ACHN (cell line): ENCODE measurements around the gene SLK.

Experiments
- DNase-seq: peaks from one replicate; pipeline ENCODE4 v3.0.0-alpha.2; 2015
- in situ Hi-C: cut with HindIII; loops from 2 replicates; pipeline ENCODE4 v1.10.0; 2017; ENCODE audit warnings: low sequenced_read_pairs, low pct_ligation_motif_present, low pct_unique_long_range_greater_than_20kb

SLK gene

GRCh38 chr10:104040382-104040781 lies 73.4 kb downstream of the SLK start:
- DNase-seq, result no peak
- in situ Hi-C loops, result no loop called here

GRCh38 chr10:104040862-104041789 lies 74.2 kb downstream of the SLK start:
- in situ Hi-C loops, result no loop called here
- DNase-seq, result no peak

DNA sequence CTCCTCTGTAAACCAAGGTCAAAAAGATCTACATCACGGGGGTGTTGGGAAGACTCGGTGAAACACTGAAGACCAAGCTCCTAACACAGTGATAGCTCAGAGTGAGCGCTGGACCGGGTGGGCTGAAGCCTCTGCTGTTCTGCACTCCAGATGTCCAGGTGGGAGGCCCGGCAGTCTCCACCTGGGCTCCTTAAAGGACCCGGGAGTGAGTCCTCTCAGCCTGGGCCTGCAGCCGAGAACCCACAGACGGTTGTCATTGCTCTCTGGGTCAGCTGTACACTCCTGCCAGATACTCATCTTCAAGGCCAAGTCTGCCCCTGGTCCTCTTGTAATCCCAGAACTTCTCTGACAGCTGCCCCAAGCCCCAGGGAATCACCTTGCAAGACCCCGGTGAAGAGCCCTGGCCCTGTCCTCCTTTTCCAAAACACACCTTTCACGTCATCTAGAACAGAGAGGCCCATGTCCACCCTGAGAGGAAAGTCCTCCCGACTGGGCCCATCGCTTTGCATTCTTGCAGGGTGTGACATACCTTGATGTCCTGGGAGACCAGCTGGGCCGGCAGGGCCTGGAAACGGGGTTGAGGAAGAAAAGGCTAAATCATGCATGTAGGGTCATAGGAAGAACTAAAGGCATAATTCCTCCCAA lies 75.1 kb downstream of the SLK start:
- in situ Hi-C loops, result no loop called here
- no peak for DNase-seq

- in situ Hi-C loops, result no loop called here
- no peak for DNase-seq
These were observed 76.4 kb downstream of the SLK start for GRCh38 chr10:104043185-104043830.

GRCh38 chr10:104043854-104044253 lies 76.9 kb downstream of the SLK start:
- in situ Hi-C loops, result no loop called here
- no peak for DNase-seq

- DNase-seq, result peak; percentile 75
- in situ Hi-C loops, result no loop called here
These were observed 78.5 kb downstream of the SLK start for GRCh38 chr10:104045151-104046089.

- DNase-seq, result no peak
- in situ Hi-C loops, result no loop called here
These were observed 79.7 kb downstream of the SLK start for GRCh38 chr10:104046651-104047050.

GRCh38 chr10:104049504-104050250 lies 82.7 kb downstream of the SLK start:
- in situ Hi-C loops, result no loop called here
- peak; percentile 56 for DNase-seq

DNA sequence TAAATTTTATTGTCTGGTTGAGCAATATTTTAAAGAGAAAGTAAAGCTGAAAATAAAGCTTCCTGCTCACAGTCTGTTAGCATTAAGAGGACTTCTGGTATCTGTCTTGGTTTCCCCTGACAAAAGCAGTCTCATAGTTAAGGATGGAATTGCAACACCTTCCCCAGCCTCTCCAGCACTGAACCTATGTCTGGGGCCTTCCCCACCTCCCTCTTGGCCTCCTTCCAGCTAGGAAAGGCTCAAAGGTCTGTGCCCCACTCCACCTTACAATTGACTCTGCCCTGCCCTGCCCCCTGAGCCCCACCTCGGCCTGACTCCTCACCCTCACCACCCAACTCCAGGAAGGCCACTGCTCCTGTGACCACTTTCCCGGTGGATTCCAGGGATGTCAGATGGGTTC lies 85.5 kb downstream of the SLK start:
- in situ Hi-C loops, result no loop called here

GRCh38 chr10:104053201-104053600 lies 86.3 kb downstream of the SLK start:
- DNase-seq, result no peak
- in situ Hi-C loops, result no loop called here

More for the DNA sequence above, 85.5 kb downstream of the SLK start:
- DNase-seq, result no peak

DNA sequence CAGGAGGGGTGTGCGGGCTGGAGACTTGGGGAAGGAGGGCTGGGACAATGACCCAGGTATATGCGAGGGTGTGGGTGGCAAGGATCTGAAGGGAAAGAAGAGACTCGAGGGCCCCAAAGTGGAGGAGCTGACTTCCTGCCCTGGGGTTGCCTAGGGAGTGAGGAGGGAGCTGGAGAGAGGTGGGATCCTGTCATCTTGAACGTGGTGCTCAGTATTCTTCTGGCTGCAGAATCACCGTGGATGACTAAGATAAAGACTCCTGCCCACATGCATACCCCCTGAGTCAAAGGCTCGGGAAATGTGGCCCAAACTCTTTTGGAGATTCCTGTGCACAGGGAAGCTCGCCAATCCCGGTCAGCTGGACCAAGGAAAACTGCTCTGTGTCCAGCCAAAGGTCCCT lies 87.5 kb downstream of the SLK start:
- in situ Hi-C loops, result no loop called here
- peak; percentile 62 for DNase-seq

DNA sequence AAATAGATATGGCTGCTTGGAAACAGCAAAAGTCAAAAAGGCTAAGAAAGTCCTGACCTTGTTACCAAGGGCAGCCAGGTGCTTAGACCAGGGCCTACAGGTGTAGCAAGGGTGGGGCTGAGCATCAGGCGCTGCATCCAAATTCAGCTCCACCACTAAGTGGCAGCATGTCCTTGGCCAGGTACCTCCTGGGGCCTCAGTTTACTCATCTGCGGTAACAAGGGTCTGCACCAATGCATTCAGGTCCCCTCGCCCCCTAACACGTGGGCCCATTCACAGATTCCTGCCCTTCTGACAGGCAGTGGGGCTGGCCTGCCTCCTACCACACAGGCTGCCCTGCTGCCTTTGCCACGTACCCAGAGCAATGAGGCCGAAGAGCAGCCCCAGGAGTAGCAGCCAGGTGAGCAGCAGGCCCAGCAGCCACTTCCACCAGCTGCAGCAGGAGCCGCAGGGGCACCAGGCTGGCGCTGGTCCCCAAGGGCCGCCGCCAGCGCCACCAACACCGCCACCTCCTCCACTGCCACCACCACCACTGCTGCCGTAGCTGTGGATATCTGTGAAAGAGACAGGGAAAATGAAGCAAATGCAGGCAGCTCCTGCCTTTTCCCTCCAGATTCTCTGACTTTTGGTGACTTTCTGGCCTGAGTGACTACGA lies 89.8 kb downstream of the SLK start:
- in situ Hi-C loops, result no loop called here
- DNase-seq, result no peak

GRCh38 chr10:104057717-104058116 lies 90.8 kb downstream of the SLK start:
- in situ Hi-C loops, result no loop called here
- no peak for DNase-seq

DNA sequence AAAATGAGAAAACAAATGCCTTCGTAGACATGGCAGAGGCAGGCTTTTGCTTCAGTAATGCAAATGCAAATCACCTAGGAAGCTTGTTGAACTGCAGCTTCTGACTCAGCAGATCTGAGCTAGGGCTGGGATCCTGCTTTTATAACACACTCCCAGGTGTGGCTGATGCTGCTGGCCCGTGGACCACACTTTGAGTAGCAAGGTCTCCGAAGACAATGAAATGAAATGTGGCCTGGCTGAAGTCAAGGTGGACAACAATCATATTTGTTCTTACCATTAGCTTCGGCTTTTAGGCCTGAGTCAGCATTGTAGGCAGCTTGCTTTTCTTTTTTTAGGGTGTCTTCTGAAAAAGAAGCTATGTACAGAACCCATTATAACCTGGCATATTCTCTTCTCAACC lies 92.4 kb downstream of the SLK start:
- DNase-seq, result no peak
- in situ Hi-C loops, result no loop called here

DNA sequence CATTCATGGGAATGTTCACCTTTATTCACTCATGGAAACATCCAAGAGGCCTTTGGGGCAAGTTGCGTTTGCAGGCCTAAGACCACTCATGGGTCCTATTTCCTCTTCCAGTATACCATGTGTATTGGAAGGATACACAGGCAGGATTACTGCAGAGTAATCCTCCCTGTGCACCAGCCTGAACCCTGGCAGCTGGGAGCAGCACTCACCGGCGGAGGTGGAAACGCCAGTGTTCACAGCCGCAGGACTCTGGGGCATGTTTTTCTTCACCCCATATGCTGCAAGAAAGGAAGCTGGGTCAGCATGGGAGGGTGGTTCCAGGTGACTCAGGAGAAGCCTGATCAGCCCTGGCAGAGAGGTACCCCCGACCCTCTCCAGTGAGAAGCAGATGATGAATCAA lies 94.3 kb downstream of the SLK start:
- DNase-seq, result no peak

GRCh38 chr10:104065748-104066147 lies 98.8 kb downstream of the SLK start:
- in situ Hi-C loops, result no loop called here
- no peak for DNase-seq

More for the DNA sequence above, 94.3 kb downstream of the SLK start:
- in situ Hi-C loops, result no loop called here

- no peak for DNase-seq
- in situ Hi-C loops, result no loop called here
These were observed 100.0 kb downstream of the SLK start for GRCh38 chr10:104066945-104067344.
